NCI-H2107 treated with DMSO at 0.1 percent for 48 hours (cell line): ENCODE results near the gene GLDN.
"Not testable (repeated sequence)": the region's sequence is repeated elsewhere in the genome, so short reads cannot be mapped to it uniquely, and the experiment has no call there.

Source experiments
- DNase-seq: peaks from one replicate; lab custom pipeline; 2025; ENCODE audit not compliant: unreplicated experiment; lab: John Stamatoyannopoulos, UW

The GLDN gene

DNA sequence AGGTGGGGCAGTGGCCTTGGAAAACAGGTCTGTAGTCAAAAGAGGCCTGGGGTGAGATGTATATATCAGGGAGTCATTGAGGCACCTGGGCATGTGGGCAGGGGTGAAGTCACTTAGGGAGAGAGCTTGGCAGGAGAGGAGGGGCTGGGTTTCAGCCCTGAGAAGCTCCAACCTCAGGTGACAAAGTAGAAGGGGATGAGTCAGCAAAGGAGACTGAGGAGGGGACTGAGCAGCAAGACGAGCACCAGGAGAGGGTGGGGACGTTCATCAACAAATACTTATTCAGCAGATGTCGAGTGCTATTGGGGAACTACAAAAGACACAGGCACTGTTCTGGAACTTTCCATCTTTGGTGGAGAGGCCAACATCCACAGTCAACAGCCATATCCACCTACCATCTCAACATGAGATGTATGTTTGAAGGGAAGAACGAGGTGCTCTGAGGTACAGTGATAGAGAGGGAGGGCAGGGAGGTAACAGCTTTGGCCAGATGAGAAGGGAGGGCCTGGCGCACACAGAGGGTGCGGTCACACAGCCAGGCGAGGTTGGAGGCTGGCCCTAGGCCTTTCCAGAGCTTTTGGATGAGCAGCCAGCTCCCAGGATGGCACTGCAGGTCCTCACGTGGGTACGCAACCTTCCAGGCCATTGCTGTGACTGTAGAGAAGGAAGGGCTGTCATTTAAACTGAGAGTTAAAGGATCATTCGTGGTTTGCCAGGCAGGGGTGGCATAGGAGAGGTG lies 45.7 kb downstream of the GLDN start:
- DNase-seq, result no peak

- no peak for DNase-seq
These were observed 46.2 kb downstream of the GLDN start for GRCh38 chr15:51387699-51388041.

- no peak for DNase-seq
These were observed 47.3 kb downstream of the GLDN start for GRCh38 chr15:51388726-51389125.

GRCh38 chr15:51390241-51390965 lies 48.9 kb downstream of the GLDN start:
- no peak for DNase-seq

DNA sequence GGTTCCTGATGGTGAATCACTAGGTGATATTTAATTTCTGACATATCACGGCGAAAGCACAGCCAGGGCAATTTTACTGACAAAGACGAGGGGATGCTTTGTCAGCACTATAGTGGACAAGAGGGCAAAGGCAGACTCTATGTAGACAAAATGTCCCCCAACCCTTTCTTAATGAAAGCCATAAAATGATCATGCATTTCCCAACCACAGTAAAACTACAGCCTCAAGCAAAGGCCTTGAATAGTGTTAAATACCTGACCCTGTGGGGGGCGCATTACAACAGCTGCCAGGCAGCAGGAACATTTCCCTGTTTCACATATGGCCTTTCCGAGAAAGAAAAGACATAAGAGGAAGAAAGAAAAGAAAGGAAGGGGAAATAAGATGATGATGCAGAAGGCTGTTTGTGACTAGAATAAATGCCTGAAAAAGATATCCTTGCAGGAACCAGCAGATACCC lies 49.5 kb downstream of the GLDN start:
- DNase-seq, result no peak

DNA sequence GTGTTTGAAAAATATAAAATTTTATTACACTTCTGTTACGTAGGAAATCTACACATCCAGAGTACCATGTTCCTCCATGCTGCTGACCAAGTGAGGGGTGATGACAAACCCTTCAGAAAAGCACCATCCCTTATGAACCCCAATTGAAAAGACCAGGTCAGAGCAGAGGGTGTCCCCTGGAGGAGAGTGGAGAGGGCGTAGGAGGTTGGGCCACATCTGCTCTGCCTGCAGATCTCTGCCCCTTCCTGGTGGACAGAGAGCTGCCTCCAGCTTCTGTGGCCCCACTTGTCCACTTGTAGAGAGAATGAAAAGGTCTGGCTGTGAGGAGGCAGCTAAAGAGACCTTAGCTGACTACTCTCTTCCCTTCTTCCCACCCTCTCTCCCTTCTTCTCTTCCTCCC lies 55.5 kb downstream of the GLDN start:
- no peak for DNase-seq

DNA sequence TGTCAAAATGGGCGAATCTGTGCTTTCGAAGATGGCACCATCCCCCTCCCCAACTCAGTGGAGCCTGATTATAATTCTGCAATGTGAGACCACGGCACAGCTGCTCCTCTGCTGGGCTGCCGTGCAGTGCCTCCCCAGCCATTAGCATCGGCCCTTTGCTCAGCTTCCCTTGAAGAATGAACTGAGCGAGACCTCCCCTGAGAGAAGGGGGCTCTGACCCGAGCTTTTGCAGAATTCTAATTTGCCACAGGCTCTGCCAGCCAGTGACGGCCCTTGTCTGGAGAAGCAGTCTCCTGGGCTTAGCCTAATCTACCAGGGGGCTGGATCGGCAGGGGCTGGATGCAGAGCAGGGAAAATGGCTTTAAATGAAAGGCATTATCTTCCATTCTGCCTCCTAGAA lies 57.2 kb downstream of the GLDN start:
- no peak for DNase-seq

GRCh38 chr15:51401051-51401780 lies 59.8 kb downstream of the GLDN start:
- no peak for DNase-seq

GRCh38 chr15:51401872-51402517 lies 60.5 kb downstream of the GLDN start:
- DNase-seq, result peak; percentile 31

DNA sequence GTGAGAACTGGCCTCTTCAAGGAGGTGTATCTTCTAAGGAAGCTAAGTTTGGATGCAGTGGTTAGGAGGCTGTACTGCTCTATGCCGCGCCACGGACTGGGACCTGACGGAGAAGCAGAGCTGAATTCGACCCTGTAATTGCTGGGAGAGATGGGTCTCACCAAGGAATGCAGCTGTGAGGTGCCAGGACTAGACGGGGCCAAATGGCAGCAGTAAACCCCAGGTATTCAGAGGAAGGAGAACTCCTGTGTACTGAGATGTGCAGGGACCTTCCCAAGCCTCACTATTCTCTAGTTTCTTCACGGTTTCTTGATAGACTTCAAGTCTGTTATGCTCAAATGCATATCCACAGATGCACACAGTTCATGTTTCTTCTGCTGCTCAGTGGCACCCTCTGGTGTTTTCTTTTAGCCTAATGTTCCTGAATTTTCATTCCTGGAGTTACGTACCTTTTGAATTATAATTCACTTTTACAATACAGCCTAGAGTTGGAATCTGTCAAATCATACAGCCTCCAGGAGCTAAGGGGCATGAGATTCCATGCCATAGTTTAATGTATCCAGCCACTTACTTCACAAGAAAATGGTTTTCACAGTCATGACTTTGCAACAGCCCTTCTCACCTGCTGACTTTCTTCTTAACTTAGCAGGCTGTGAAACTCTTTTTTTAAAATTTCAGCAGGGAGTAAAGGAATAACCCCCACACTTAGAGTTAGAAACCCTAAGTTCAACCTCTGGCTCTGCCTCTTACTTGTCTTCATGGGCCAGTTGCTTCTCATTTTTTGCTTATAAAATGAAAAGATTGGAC lies 61.8 kb downstream of the GLDN start:
- peak; percentile 13 for DNase-seq

GRCh38 chr15:51403946-51404695 lies 62.7 kb downstream of the GLDN start:
- DNase-seq, result no peak

DNA sequence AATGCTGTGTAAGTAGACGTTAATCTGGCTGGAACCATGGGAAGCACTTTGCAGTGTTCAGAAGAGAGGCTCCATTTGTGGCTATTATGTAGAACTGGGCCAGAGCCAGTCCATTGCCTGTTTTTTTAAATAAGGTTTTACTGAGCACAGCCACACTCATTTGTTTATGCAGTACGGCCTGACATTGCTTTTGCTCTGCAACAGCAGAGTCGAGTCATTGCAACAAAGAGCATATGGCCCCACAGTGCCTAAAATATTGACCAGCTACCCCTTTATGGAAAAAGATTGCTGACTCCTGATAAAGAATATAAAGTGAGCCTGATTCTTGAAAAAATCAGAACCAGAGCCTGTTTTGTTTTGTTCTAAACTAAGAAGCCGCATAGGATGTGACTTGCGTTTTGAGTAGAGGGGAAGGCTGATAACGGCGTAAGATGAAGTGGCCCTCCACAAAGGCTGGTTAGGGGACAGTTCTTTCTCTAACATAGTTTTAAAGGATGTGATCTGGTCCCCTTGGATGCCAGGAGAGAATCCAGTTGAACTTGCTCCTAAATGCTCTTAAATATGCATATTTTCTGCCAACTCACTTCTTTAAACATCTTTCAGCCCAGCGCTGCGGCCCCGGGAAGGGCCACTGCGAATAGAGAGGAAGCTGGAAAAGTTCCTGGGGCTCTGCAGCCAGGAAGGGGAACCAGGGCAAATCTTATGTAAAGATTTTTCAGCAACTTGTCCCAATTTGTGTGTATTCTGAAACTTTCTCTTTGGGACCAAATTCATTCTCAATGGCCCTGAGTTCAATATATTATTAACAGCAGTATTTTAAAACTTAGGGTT lies 64.5 kb downstream of the GLDN start:
- DNase-seq, result no peak

- no peak for DNase-seq
These were observed 72.9 kb downstream of the GLDN start for GRCh38 chr15:51414256-51414860.

DNA sequence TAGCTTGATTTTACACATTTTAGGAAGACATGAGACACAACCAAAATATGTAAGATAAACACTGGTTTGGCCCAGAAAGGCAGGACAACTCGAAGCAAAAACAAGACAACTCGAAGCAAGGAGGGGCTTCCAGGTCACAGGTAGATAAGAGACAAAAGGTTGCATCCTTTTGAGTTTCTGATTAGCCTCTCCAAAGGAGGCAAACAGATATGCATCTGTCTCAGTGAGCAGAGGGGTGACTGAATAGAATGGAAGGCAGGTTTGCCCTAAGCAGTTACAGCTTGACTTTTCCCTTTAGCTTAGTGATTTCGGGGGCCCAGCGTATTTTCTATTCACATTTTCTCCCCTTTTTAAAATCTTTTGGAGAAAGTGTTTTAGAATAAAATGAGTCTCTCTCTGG lies 74.7 kb downstream of the GLDN start:
- no peak for DNase-seq

DNA sequence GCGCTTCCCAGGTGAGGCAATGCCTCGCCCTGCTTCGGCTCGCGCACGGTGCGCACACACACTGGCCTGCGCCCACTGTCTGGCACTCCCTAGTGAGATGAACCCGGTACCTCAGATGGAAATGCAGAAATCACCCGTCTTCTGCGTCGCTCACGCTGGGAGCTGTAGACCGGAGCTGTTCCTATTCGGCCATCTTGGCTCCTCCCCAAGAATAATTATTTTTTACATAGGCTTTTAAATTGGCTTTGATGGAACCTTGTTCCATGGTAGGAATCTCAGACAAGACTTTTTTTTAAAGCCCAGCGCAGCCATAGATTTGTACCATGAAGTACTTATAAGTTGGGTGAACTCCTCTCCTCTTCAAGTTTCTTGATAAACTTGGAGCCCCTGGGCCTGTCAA lies 81.6 kb downstream of the GLDN start:
- DNase-seq, result not testable (repeated sequence)

DNA sequence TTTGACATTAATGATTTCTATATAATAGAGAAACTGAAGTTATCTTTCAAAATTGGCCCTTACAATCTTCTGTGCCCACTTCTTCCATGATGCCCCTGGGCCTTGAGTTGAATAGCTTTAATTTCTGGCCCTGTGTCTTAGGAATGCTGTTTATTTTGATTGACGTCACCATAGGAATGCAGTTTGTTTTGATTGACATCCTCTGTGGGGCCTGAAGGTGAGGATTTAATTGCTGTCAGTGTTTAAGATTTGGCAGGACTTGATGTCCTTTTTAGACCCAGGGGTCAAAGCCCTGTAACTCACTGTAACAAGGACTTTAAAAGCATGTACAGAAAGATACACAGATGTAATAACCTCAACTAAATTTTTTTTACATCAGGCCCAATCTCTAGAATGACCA lies 83.3 kb downstream of the GLDN start:
- DNase-seq, result no peak

- DNase-seq, result no peak
These were observed 84.1 kb downstream of the GLDN start for GRCh38 chr15:51425517-51426040.

DNA sequence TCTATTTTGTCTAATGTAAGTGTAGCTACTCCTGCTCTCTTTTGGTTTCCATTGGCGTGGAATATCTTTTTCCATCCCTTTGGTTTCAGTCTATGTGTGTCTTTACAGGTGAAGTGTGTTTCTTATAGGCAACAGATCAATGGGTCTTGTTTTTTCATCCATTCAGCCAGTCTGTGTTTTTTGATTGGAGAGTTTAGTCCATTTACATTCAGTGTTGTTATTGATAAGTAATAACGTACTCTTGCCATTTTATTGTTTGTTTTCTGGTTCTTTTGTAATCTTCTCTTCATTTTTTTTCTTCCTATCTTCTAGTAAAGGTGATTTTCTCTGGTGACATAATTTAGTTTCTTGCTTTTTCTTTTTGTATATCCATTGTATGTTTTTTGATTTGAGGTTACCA lies 97.1 kb downstream of the GLDN start:
- no peak for DNase-seq
